Activated naive CD4-positive, alpha-beta T cell treated with anti-CD3 and anti-CD28 coated beads, Interleukin-2, amount 10 ng/mL, durations not matched to agents 7 days and 5 days (primary cell): ENCODE measurements around the gene HIVEP1.
"Not testable (repeated sequence)": the region's sequence is repeated elsewhere in the genome, so short reads cannot be mapped to it uniquely, and the experiment has no call there.

ENCODE experiments used
- CTCF ChIA-PET: fragments of 350-600 bp; sonication (Branson Sonifier 250); formaldehyde crosslinking; loops from one replicate; lab custom pipeline; 2021; ENCODE audit warnings: antibody characterized with exemption; lab: Charles Lee
- DNase-seq: peaks from one replicate; pipeline ENCODE4 v3.0.0-alpha.2; 2020
- H3K27ac Mint-ChIP-seq: one replicate; pipeline ENCODE4 v1.8.0; 2021; ENCODE audit warnings: mild to moderate bottlenecking, moderate library complexity, mixed read lengths
- H3K27me3 Mint-ChIP-seq: one replicate; pipeline ENCODE4 v1.8.0; 2021; ENCODE audit warnings: mild to moderate bottlenecking, mixed read lengths
- H3K36me3 Mint-ChIP-seq: one replicate; pipeline ENCODE4 v1.8.0; 2021; ENCODE audit warnings: mixed read lengths
- H3K4me1 Mint-ChIP-seq: one replicate; pipeline ENCODE4 v1.8.0; 2021; ENCODE audit warnings: mixed read lengths
- H3K4me3 Mint-ChIP-seq: one replicate; pipeline ENCODE4 v1.8.0; 2021; ENCODE audit warnings: mild to moderate bottlenecking, moderate library complexity, mixed read lengths
- H3K9me3 Mint-ChIP-seq: one replicate; pipeline ENCODE4 v1.8.0; 2021; ENCODE audit warnings: mixed read lengths

HIVEP1 gene

DNA sequence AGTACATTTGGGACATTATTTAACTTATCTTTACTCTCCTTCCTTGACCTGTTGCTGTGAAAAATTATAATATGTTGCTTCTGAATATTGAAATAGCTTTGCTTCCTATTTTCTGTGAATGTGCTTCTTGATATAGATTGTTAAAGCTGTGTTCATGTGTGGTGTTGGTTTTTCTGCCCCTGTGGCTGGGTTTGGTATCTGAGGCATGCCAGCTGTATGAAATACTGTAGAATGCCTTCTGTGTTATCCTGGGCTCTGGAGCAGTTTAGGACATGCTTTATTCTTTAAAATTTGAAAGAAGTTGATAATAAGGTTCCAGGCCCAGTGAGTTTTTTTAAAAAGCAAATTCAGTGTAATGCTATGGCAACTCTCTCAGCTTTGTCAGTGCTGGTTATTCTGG lies 71.7 kb downstream of the HIVEP1 start:
- H3K27ac Mint-ChIP-seq, result no peak overlapping the region
- no peaks in the 10 kb centered on the region for H3K4me1 Mint-ChIP-seq
- no peaks in the 10 kb centered on the region for H3K9me3 Mint-ChIP-seq
- DNase-seq, result no peak
- H3K27me3 Mint-ChIP-seq, result no peaks in the 10 kb centered on the region
- no peaks in the 10 kb centered on the region for H3K36me3 Mint-ChIP-seq
- CTCF ChIA-PET, result interaction anchor here (0.8 kb wide), 1 partner anchor 76 kb away, joined by 5 read pairs; no protein-coding TSS in a partner anchor
- no peak overlapping the region for H3K4me3 Mint-ChIP-seq

- Mint-ChIP-seq H3K27ac (no peak overlapping the region), H3K4me3 (no peak overlapping the region), H3K36me3 (no peaks in the 10 kb centered on the region), H3K9me3 (no peaks in the 10 kb centered on the region), H3K4me1 (no peaks in the 10 kb centered on the region), H3K27me3 (no peaks in the 10 kb centered on the region)
- CTCF ChIA-PET, result no interaction called here
- no peak for DNase-seq
Measured at GRCh38 chr6:12084681-12085080, 72.6 kb downstream of the HIVEP1 start.

GRCh38 chr6:12088531-12088930 lies 76.4 kb downstream of the HIVEP1 start:
- Mint-ChIP-seq H3K36me3 (peaks cover 3% of the 10 kb centered on the region), H3K27me3 (no peaks in the 10 kb centered on the region), H3K4me3 (no peak overlapping the region), H3K9me3 (no peaks in the 10 kb centered on the region), H3K4me1 (no peaks in the 10 kb centered on the region), H3K27ac (no peak overlapping the region)
- no peak for DNase-seq
- CTCF ChIA-PET, result no interaction called here

- Mint-ChIP-seq H3K4me3 (no peak overlapping the region), H3K27me3 (no peaks in the 10 kb centered on the region), H3K36me3 (peaks cover 3% of the 10 kb centered on the region), H3K9me3 (no peaks in the 10 kb centered on the region), H3K4me1 (no peaks in the 10 kb centered on the region), H3K27ac (no peak overlapping the region)
- no peak for DNase-seq
- CTCF ChIA-PET, result no interaction called here
Measured at GRCh38 chr6:12090714-12091113, 78.6 kb downstream of the HIVEP1 start.

DNA sequence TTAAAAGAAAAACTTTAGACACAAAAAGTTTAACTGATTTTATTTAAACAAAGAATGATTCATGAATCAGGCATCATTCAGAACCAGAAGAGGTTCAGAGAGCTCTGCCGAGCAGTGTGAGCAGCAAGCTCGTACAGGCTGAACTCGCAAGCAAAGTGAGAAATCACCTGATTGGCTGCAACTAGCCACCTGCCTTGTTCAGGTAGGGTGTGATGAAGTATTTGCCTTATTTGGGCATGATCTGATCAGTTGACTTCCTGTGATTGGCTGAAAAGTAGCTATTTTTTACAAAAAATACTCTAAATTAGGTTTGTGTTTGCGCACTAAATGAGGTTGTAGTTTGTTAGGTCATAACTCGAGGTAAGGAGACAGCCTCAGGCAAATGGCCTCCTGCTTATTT lies 80.7 kb downstream of the HIVEP1 start:
- no peak for DNase-seq
- Mint-ChIP-seq H3K27me3 (no peaks in the 10 kb centered on the region), H3K9me3 (no peaks in the 10 kb centered on the region), H3K27ac (no peak overlapping the region), H3K36me3 (peaks cover 3% of the 10 kb centered on the region), H3K4me3 (no peak overlapping the region), H3K4me1 (no peaks in the 10 kb centered on the region)
- CTCF ChIA-PET, result no interaction called here

DNA sequence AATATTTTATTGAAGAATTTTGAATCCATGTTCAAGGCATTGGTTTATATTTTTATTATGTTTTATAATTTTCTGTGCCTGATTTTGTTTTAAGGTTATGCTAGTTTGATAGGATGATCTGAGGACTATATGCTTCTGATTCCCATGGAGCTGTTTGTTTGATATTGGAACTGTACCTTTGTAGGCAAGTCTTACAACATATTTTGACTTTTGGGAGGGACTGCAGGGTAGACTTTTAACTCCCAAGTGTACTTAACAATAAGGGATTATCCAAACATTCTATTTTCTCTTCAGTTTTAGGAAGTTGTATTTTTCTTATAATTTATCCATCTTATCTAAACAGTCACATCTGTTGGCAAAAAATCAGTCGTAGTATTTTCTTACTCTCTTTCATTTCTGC lies 82.6 kb downstream of the HIVEP1 start:
- H3K27ac Mint-ChIP-seq, result no peak overlapping the region
- H3K36me3 Mint-ChIP-seq, result peaks cover 4% of the 10 kb centered on the region
- H3K9me3 Mint-ChIP-seq, result no peaks in the 10 kb centered on the region
- no peaks in the 10 kb centered on the region for H3K27me3 Mint-ChIP-seq
- no peak for DNase-seq
- no peaks in the 10 kb centered on the region for H3K4me1 Mint-ChIP-seq
- CTCF ChIA-PET, result interaction anchor here (0.9 kb wide), 1 partner anchor 88 kb away, joined by 3 read pairs; no protein-coding TSS in a partner anchor
- no peak overlapping the region for H3K4me3 Mint-ChIP-seq

DNA sequence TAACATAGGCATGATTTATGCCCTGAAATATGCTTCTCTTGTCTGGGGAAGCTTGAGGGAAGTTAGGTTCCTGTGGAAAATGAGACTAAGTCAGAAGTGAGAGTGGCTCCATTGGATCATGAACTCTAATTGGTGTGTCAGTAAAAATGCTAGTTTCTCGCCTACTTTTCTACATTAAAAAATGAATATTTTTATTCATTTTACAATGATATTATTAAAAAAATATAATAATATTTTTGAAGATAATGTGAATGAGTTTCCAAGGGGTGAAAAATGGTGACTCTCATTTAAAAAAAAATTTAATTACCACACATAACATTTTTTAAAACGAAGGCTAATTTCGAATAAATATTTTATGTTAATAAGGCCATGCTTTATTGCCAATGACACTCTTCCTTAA lies 84.2 kb downstream of the HIVEP1 start:
- H3K4me1 Mint-ChIP-seq, result no peaks in the 10 kb centered on the region
- CTCF ChIA-PET, result no interaction called here
- H3K9me3 Mint-ChIP-seq, result no peaks in the 10 kb centered on the region
- no peak overlapping the region for H3K4me3 Mint-ChIP-seq
- H3K36me3 Mint-ChIP-seq, result peaks cover 4% of the 10 kb centered on the region
- no peaks in the 10 kb centered on the region for H3K27me3 Mint-ChIP-seq
- H3K27ac Mint-ChIP-seq, result no peak overlapping the region
- DNase-seq, result no peak

DNA sequence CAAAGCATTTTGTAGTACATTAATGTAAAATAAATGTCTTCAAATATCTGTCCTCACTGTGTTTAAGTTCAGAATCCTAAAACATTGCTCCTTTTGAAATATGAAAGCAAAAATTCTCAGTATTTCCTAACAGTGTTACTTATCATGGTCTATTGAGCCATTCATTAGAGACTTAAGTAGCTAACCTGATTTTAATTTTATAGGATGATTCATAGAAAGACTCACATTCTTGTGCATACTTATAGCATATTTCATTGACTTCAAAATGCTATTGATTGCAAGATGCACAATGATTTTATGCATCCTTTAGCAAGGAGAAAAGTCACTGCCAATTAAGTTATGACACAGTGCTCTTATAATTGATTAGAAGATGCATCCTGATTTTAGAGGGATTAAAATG lies 85.7 kb downstream of the HIVEP1 start:
- Mint-ChIP-seq H3K36me3 (peaks cover 10% of the 10 kb centered on the region), H3K4me3 (no peak overlapping the region), H3K27me3 (no peaks in the 10 kb centered on the region), H3K9me3 (no peaks in the 10 kb centered on the region), H3K4me1 (peaks cover 11% of the 10 kb centered on the region), H3K27ac (no peak overlapping the region)
- DNase-seq, result no peak
- CTCF ChIA-PET, result no interaction called here

DNA sequence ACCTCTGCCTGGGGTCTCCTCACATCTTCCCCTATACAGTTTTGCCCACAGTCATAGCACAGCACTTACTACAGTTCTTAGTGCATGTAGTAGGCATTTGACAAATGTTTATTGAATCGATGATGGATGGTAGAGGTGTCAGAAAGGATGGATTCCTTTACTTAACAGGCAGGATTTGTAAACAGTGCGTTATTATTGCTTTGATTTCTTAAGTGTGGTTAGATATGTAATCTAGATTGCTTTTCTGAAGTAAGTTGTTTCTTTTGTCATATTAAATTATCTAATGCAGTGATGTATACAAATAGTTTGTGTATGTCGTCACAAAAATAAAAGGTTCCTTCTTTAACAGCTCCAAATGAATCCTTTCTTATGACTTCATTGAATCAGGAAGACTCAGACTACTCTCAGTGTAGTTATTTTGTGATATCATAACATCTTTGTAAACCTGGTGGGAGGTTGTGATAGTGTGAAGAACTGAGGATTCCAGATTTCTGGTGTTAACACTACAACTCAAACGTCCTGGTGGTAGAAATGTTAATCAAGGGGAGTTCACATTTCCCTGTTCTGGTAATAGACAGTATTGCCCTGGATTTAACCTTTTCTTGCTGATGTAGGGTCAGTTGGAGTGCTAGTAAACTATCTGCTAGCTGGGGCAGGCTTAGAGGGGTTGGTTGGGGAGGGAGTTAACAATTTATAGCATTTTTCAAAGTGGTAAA lies 87.7 kb downstream of the HIVEP1 start:
- Mint-ChIP-seq H3K4me1 (peaks cover 15% of the 10 kb centered on the region), H3K27me3 (no peaks in the 10 kb centered on the region), H3K27ac (no peak overlapping the region), H3K4me3 (no peak overlapping the region), H3K36me3 (peaks cover 10% of the 10 kb centered on the region), H3K9me3 (no peaks in the 10 kb centered on the region)
- CTCF ChIA-PET, result no interaction called here
- no peak for DNase-seq

GRCh38 chr6:12101048-12101447 lies 88.9 kb downstream of the HIVEP1 start:
- Mint-ChIP-seq H3K27me3 (no peaks in the 10 kb centered on the region), H3K4me1 (peaks cover 15% of the 10 kb centered on the region), H3K4me3 (no peak overlapping the region), H3K27ac (no peak overlapping the region), H3K36me3 (peaks cover 10% of the 10 kb centered on the region), H3K9me3 (no peaks in the 10 kb centered on the region)
- CTCF ChIA-PET, result no interaction called here
- DNase-seq, result no peak

DNA sequence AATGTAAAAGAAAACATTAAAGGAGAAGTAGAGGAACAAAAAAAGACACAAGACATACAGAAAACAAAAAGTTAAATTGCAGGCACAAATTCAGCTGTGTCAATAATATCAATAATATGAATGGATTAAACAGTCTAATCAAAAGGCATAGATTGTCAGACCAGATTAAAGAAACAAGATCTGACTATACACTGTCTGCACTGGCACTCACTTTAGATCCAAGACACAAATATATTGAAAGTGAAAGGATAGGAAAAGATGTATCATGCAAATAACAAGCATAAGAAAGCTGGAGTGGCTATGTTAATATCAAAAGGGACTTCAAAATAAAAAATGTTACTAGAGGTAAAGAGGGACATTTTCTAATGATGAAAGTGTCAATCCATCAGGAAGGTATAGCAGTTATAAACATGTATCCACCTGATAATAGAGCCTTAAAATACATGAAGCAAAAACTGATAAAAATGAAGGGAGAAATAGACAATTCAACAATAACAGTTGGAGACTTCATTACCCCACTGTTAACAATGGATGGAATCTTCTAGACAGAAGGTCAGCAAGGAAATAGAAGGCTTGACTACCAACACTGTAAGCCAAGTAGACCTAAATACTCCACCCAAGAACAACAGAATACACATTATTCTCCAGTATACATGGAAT lies 89.7 kb downstream of the HIVEP1 start:
- Mint-ChIP-seq H3K4me1 (peaks cover 15% of the 10 kb centered on the region), H3K4me3 (no peak overlapping the region), H3K27ac (no peak overlapping the region), H3K9me3 (no peaks in the 10 kb centered on the region), H3K36me3 (peaks cover 10% of the 10 kb centered on the region), H3K27me3 (no peaks in the 10 kb centered on the region)
- DNase-seq, result no peak
- CTCF ChIA-PET, result no interaction called here

- CTCF ChIA-PET, result no interaction called here
Measured at GRCh38 chr6:12102350-12102749, 90.2 kb downstream of the HIVEP1 start.

DNA sequence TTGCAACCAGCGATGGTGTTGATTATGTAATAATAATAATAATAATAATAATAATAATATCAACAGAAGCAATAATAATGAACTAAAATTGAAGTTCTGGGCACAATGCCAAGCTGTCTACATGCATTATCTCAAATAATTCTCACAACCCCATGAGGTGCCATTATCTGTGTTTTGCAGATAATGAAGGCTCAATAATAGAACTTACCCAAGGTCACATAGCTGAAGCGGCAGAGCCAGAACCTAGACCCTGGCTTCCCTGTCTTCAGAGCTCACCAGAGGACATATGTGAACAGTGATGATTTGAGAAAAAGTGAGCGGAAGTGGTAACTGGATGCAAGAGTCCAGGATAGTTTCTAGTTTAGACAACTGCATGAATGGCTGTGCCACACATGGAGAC lies 91.0 kb downstream of the HIVEP1 start:
- no peaks in the 10 kb centered on the region for H3K9me3 Mint-ChIP-seq

More at GRCh38 chr6:12102350-12102749, 90.2 kb downstream of the HIVEP1 start:
- no peaks in the 10 kb centered on the region for H3K27me3 Mint-ChIP-seq
- no peak overlapping the region for H3K4me3 Mint-ChIP-seq
- H3K27ac Mint-ChIP-seq, result no peak overlapping the region
- H3K36me3 Mint-ChIP-seq, result peaks cover 12% of the 10 kb centered on the region
- H3K9me3 Mint-ChIP-seq, result no peaks in the 10 kb centered on the region
- H3K4me1 Mint-ChIP-seq, result peaks cover 15% of the 10 kb centered on the region
- no peak for DNase-seq

DNA sequence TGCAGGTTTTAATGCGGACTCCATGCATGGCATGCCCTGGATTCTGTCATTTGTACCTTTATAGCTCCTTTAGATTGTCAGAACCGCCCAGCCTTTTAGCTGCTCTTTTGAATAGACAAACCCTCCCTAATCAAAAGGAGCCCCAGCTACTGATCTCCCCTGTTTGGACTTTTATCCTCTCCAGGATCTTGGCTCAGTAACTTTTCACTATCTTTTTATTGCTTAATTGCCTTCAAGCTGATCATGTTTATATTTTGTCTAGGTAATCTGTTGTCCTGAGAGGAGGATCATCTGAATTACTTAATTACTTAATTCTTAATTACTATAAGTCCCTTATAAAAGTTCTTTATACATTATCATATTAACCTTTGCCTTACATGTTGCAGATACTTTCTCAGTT lies 93.2 kb downstream of the HIVEP1 start:
- H3K27me3 Mint-ChIP-seq, result no peaks in the 10 kb centered on the region
- no peak overlapping the region for H3K4me3 Mint-ChIP-seq
- peaks cover 28% of the 10 kb centered on the region for H3K4me1 Mint-ChIP-seq
- CTCF ChIA-PET, result no interaction called here
- H3K27ac Mint-ChIP-seq, result no peak overlapping the region
- DNase-seq, result no peak
- H3K36me3 Mint-ChIP-seq, result peaks cover 26% of the 10 kb centered on the region
- H3K9me3 Mint-ChIP-seq, result no peaks in the 10 kb centered on the region

More for the DNA sequence above, 91.0 kb downstream of the HIVEP1 start:
- Mint-ChIP-seq H3K4me3 (no peak overlapping the region), H3K36me3 (peaks cover 18% of the 10 kb centered on the region), H3K4me1 (peaks cover 17% of the 10 kb centered on the region), H3K27ac (no peak overlapping the region), H3K27me3 (no peaks in the 10 kb centered on the region)
- CTCF ChIA-PET, result no interaction called here
- no peak for DNase-seq

GRCh38 chr6:12108376-12108775 lies 96.3 kb downstream of the HIVEP1 start:
- H3K27ac Mint-ChIP-seq, H3K4me3 Mint-ChIP-seq, CTCF ChIA-PET, H3K9me3 Mint-ChIP-seq, H3K27me3 Mint-ChIP-seq, DNase-seq: not testable (repeated sequence)
- Mint-ChIP-seq H3K36me3 (peaks cover 28% of the 10 kb centered on the region), H3K4me1 (peaks cover 38% of the 10 kb centered on the region)
